Pancreas (tissue), 10 donors: ENCODE results near the gene KCNK5. TPM values are rescaled to one million over a fixed set of nuclear protein-coding genes. Genes with fewer than 3 reads are reported as not detected.

Experiments
- ATAC-seq, 4 donors: fragments of 200-7000 bp; cut with Tn5 transposase; one replicate each; pipeline versions ENCODE4 v1.8.0 to v1.9.1; 2020; ENCODE audit warnings: mild to moderate bottlenecking in 4 of 4, moderate library complexity in 4 of 4
- DNase-seq, 6 donors: peaks; one replicate each; pipeline ENCODE4 v3.0.0-alpha.2; 2020
- FAIRE-seq: peaks from 2 replicates; lab custom pipeline; 2012; peaks lifted over from hg19 to GRCh38; lab: Jason Lieb, UNC
- H3K27ac ChIP-seq, 4 donors: fragments of 200-600 bp; sonication (generic); 1 replicate in 3 of 4; 2 replicates in 1 of 4; pipeline versions ENCODE4 v1.5.0 to v1.8.0; 2020
- H3K27me3 ChIP-seq, 4 donors: fragments of 200-600 bp; one replicate each; pipeline ENCODE4 v1.8.0; 2021
- H3K36me3 ChIP-seq, 3 donors: fragments of 200-600 bp; sonication (generic) in 1 of 3; one replicate each; pipeline versions ENCODE4 v1.5.0 to v1.8.0; 2020 to 2021
- H3K4me1 ChIP-seq, 3 donors: fragments of 200-600 bp; one replicate each; pipeline ENCODE4 v1.8.0; 2021
- H3K4me3 ChIP-seq, 4 donors: fragments of 200-600 bp; sonication (generic) in 2 of 4; one replicate each; pipeline versions ENCODE4 v1.5.0 to v1.8.0; 2020 to 2021
- H3K9me3 ChIP-seq, 4 donors: fragments of 200-600 bp; one replicate each; pipeline ENCODE4 v1.8.0; 2021
- CTCF ChIP-seq, 4 donors: fragments of 200-600 bp; sonication (generic) in 3 of 4; IDR thresholded peaks; one replicate each; pipeline versions ENCODE4 v1.5.0 to v1.8.0; 2021; ENCODE audit warnings: antibody characterized with exemption in 4 of 4
- WGBS, 2 donors: extraction: QIAGEN DNeasy Blood & Tissue Kit; methylation state at CpG; one replicate each; pipeline ENCODE4 v1.1.7; 2013; 5-methylcytosine and 5-hydroxymethylcytosine counted together
- intact Hi-C, 3 donors: fragments of 100-400 bp; cut with DNase I; formaldehyde crosslinking; loops; one replicate each; pipeline versions ENCODE4 v1.11.1 to v1.14.2; 2022
- polyA plus RNA-seq, 2 donors: library from polyadenylated mRNA; stranded (reverse); fragments of 200-250 nt; gene quantifications; one replicate each; pipeline ENCODE4 v1.2.3, GENCODE V29; 2013
- total RNA-seq, 6 donors: library from RNA; stranded (reverse); fragmentation: NEBNext Ultra II Directional in 4 of 6; extraction: Animal tissue kit (Norgen Biotek cat#: 25700) in 4 of 6; gene quantifications; one replicate each; pipeline versions ENCODE4 v1.2.1 to v1.2.4, GENCODE V29; 2021 to 2023
- donor health status: healthy with polysubstance abuse.
- donor health status: DM: no; HTN: no; CAD: no; lungs with moderate emphysema.
- donor health status: DM: no; HTN: no; CAD: no.
- donor health status: control.
- donor health status: control.
- donor health status: Bipolar disorder and iron deficiency.
- donor health status: DM: yes; HTN: yes; CAD: no.
- donor health status: DM: no; HTN: no; CAD: no.
- donor health status: DM: no; HTN: no; CAD: no.
- donor health status: DM: yes; HTN: yes; CAD: no.

Gene KCNK5
- total and polyA plus RNA-seq, 8 donors = 10.8 to 32.4 (median 19.8) TPM

GRCh38 chr6:39143238-39143930 lies 85.9 kb downstream of the KCNK5 start:
- no peak for TF ChIP-seq CTCF (IDR thresholded peaks at IDR 0.05)
- ATAC-seq (peak in 3 of 4 donors; percentile 48 to 57 (median 53)), FAIRE-seq (no peak), DNase-seq (no peak)
- H3K36me3 ChIP-seq = no peaks in the 10 kb centered on the region
- intact Hi-C loops = no loop called here
- no peaks in the 10 kb centered on the region for H3K4me1 ChIP-seq
- 69 to 72% methylated on average over 13 of the region's 13 CpGs for WGBS, 2 donors
- no peaks in the 10 kb centered on the region for H3K9me3 ChIP-seq
- no peak overlapping the region for H3K27ac ChIP-seq
- H3K27me3 ChIP-seq = no peaks in the 10 kb centered on the region
- no peak overlapping the region for H3K4me3 ChIP-seq

GRCh38 chr6:39140556-39141167 lies 88.6 kb downstream of the KCNK5 start:
- intact Hi-C loops = no loop called here
- H3K36me3 ChIP-seq = no peaks in the 10 kb centered on the region
- H3K27me3 ChIP-seq = no peaks in the 10 kb centered on the region
- H3K4me1 ChIP-seq = no peaks in the 10 kb centered on the region
- WGBS, 2 donors = 52 to 61% methylated on average over 7 of the region's 7 CpGs
- DNase-seq = no peak
- no peak overlapping the region for H3K4me3 ChIP-seq
- no peak for FAIRE-seq
- no peak for ATAC-seq
- no peak overlapping the region for H3K27ac ChIP-seq
- no peak for TF ChIP-seq CTCF (IDR thresholded peaks at IDR 0.05)
- H3K9me3 ChIP-seq = no peaks in the 10 kb centered on the region

Other genes with a start within 250 kb of the KCNK5 start
- gene GLP1R, start 180.7 kb downstream of the KCNK5 start, total RNA-seq = 1 to 10 TPM; 4.3 to 9.7 (median 7.6) TPM
- 1 to 10 TPM; 3.4 TPM for gene GLP1R, start 180.7 kb downstream of the KCNK5 start, polyA plus RNA-seq
- 10 to 100 TPM in 1 of 6 donors, 1 to 10 TPM in 5; 5.8 to 10.0 (median 7.5) TPM for gene SAYSD1, start 114.3 kb downstream of the KCNK5 start, total RNA-seq
- 10 to 100 TPM in 1 of 2 donors, 1 to 10 TPM in 1; 10.0 to 12.4 TPM for gene SAYSD1, start 114.3 kb downstream of the KCNK5 start, polyA plus RNA-seq
- gene KCNK17, start 84.9 kb upstream of the KCNK5 start, total RNA-seq = 1 to 10 TPM in 4 of 6 donors, under 1 TPM in 2; 0.84 to 2.6 (median 1.0) TPM
- gene KCNK17, start 84.9 kb upstream of the KCNK5 start, polyA plus RNA-seq = 10 to 100 TPM in 1 of 2 donors, 1 to 10 TPM in 1; 3.7 to 44.0 TPM
- 10 to 100 TPM in 1 of 6 donors, 1 to 10 TPM in 5; 1.7 to 12.7 (median 4.3) TPM for gene KCNK16, start 93.2 kb upstream of the KCNK5 start, total RNA-seq
- gene KCNK16, start 93.2 kb upstream of the KCNK5 start, polyA plus RNA-seq = 100 to 1,000 TPM in 1 of 2 donors, 10 to 100 TPM in 1; 18.7 to 121 TPM